HepG2 (cell line): ENCODE data around the gene HEXD. TPM values are rescaled to one million over a fixed set of nuclear protein-coding genes. Genes with fewer than 3 reads are reported as not detected.
A peak's percentile ranks its signal among the peaks of the same experiment; 100 is the strongest.

Experiments used
- ATF6 ChIP-seq: sonication (generic); formaldehyde crosslinking; conservative IDR thresholded peaks from 2 replicates; pipeline ENCODE4 v1.4.0; 2020; ENCODE audit warnings: missing genetic modification reagents
- BHLHE40 ChIP-seq: IDR thresholded peaks from 2 replicates; pipeline ENCODE4 v1.6.1; 2011; ENCODE audit warnings: low read length, improper control_type of control experiment
- CEBPB ChIP-seq: IDR thresholded peaks from 2 replicates; pipeline ENCODE4 v1.6.1; 2011; ENCODE audit warnings: low read depth, low read length, improper control_type of control experiment, borderline replicate concordance
- GABPB1 ChIP-seq: IDR thresholded peaks from 2 replicates; pipeline ENCODE4 v1.6.1; 2016; ENCODE audit warnings: mild to moderate bottlenecking, missing genetic modification reagents, moderate library complexity, missing compliant biosample characterization
- GZF1 ChIP-seq: sonication (generic); formaldehyde crosslinking; IDR thresholded peaks from 2 replicates; pipeline ENCODE4 v1.5.1; 2020; ENCODE audit warnings: mild to moderate bottlenecking, missing genetic modification reagents
- HMGXB3 ChIP-seq: sonication (generic); formaldehyde crosslinking; IDR thresholded peaks from 2 replicates; pipeline ENCODE4 v1.4.0; 2020; ENCODE audit warnings: missing genetic modification reagents, borderline replicate concordance
- MIER3 ChIP-seq: IDR thresholded peaks from 2 replicates; pipeline ENCODE4 v1.6.1; 2016; ENCODE audit warnings: missing compliant biosample characterization, borderline replicate concordance
- MXD1 ChIP-seq: sonication (generic); formaldehyde crosslinking; IDR thresholded peaks from 2 replicates; pipeline ENCODE4 v1.4.0; 2020; ENCODE audit warnings: mild to moderate bottlenecking, missing genetic modification reagents
- PATZ1 ChIP-seq: sonication (generic); formaldehyde crosslinking; IDR thresholded peaks from 2 replicates; pipeline ENCODE4 v1.4.0; 2020; ENCODE audit warnings: missing genetic modification reagents
- TFDP1 ChIP-seq: IDR thresholded peaks from 2 replicates; pipeline ENCODE4 v1.6.1; 2016; ENCODE audit warnings: missing compliant biosample characterization, missing genetic modification reagents, borderline replicate concordance
- ZNF253 ChIP-seq: sonication (generic); formaldehyde crosslinking; IDR thresholded peaks from 2 replicates; pipeline ENCODE4 v1.8.0; 2022; ENCODE audit warnings: mild to moderate bottlenecking, missing genetic modification reagents, borderline replicate concordance
- ZNF263 ChIP-seq: sonication (generic); formaldehyde crosslinking; IDR thresholded peaks from 2 replicates; pipeline ENCODE4 v1.4.0; 2020; ENCODE audit warnings: missing genetic modification reagents
- ZNF276 ChIP-seq: sonication (generic); formaldehyde crosslinking; IDR thresholded peaks from 2 replicates; pipeline ENCODE4 v1.4.0; 2020; ENCODE audit warnings: mild to moderate bottlenecking, low read depth, missing genetic modification reagents
- ZNF317 ChIP-seq: sonication (generic); formaldehyde crosslinking; IDR thresholded peaks from 2 replicates; pipeline ENCODE4 v1.5.0; 2020; ENCODE audit warnings: mild to moderate bottlenecking, missing genetic modification reagents
- ZNF580 ChIP-seq: IDR thresholded peaks from 2 replicates; pipeline ENCODE4 v1.6.1; 2016; ENCODE audit warnings: low read depth, borderline replicate concordance
- ZSCAN31 ChIP-seq: sonication (generic); formaldehyde crosslinking; IDR thresholded peaks from 2 replicates; pipeline ENCODE4 v1.5.0; 2020; ENCODE audit warnings: low read depth, mild to moderate bottlenecking, missing genetic modification reagents
- polyA plus RNA-seq, 8 experiments: library from polyadenylated mRNA; depleted of rRNA in 3 of 8; stranded (reverse) in 7 of 8; unstranded in 1 of 8; fragments of >200 nt; fragmentation: Illumina TruSeq in 4 of 8; extraction: Trizol in 4 of 8; gene quantifications; 2 replicates each; pipeline versions ENCODE4 v1.2.1 to v1.2.3, GENCODE V29; 2011 to 2016; ENCODE audit warnings: low read depth in 4 of 8, missing spikeins in 1 of 8, mixed read lengths in 1 of 8; ENCODE audit not compliant: insufficient read depth in 1 of 8
- total RNA-seq, 5 experiments: library from RNA; depleted of rRNA; stranded (reverse); fragments of >200 nt; fragmentation: Illumina TruSeq; extraction: Trizol; gene quantifications; 2 replicates each; pipeline ENCODE4 v1.2.3, GENCODE V29; 2016; ENCODE audit warnings: low read depth in 1 of 5

Gene HEXD
- total and polyA plus RNA-seq, 2 of the 13 experiments (the other 11 are each of a cell fraction or from before 2014, with no cell fraction given), result 22.3 to 41.8 TPM

GRCh38 chr17:82384051-82384729 is 34.0 kb upstream of the HEXD start (continued):
- TF ChIP-seq ATF6, result no peak
- TF ChIP-seq ZNF317, result 0 out of 2 replicates have a peak, but pooled peaks have one; percentile 15
- no peak for TF ChIP-seq ZNF580 (CRISPR knock-in tag)
- 0 out of 2 replicates have a peak, but pooled peaks have one; percentile 14 for TF ChIP-seq PATZ1 (CRISPR knock-in tag)
- TF ChIP-seq ZNF253, result 0 out of 2 replicates have a peak, but pooled peaks have one; percentile 10
- TF ChIP-seq MXD1 (CRISPR knock-in tag), result no peak
- TF ChIP-seq ZSCAN31 (CRISPR knock-in tag), result no peak
- TF ChIP-seq ZNF276 (CRISPR knock-in tag), result no peak
- no peak for TF ChIP-seq GZF1
- TF ChIP-seq HMGXB3, result no peak
- TF ChIP-seq GABPB1 (CRISPR knock-in tag), result no peak
- TF ChIP-seq CEBPB, result no peak
- TF ChIP-seq BHLHE40, result no peak
- TF ChIP-seq ZNF263 (CRISPR knock-in tag), result no peak
- no peak for TF ChIP-seq MIER3
- no peak for TF ChIP-seq TFDP1
